ENCODE measurements around the gene RTEL1.
"Not testable (repeated sequence)": the region's sequence is repeated elsewhere in the genome, so short reads cannot be mapped to it uniquely, and the experiment has no call there.

Gene RTEL1

GRCh38 chr20:63651942-63652191 is 6.2 kb upstream of the RTEL1 start:
- no peak for DNase-seq
- TF ChIP-seq GATA1 (IDR thresholded peaks at IDR 0.05; ENCODE audit: low read depth, low read length) (no peak), POLR2A (IDR thresholded peaks at IDR 0.05; ENCODE audit: low read length) (no peak)

DNA sequence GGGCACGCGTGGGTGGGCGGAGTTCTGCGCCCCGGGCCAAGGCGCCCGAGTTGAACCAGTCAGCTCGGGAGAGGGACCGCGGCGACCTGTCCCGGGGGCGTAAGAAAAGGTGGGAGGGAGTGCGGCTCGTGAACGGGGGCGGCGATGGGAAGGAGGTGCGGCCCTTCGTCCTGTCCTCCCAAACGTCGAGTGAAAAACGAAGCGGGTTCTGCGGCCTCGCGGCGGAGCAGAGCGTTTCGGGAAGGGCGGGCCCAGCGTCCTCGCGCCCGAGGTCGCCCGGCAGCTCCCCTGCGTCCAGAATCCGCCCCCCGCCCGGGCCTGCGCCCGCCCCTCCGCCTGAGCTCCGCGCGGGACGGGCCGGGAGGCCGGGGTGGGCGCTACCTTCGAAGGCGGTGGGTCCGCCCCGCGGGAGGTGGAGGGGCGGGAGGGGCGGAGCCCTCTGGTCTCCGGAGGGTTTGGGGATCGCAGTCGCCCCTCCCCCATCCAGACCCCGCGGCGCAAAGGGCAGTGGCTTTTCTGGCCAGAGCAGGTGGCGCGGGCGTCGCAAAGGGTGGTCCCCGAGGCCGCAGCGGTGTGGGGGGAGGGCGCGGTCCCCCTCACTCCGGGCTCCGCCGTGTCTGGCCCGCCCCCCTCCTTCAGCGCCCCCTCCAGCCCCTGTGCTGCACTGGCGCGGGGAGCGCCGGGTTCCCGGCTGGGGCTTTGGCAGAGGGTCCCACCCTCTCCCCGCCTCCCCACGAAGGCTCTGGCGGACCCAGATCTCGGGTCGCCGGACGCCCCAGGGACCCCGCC is 5.7 kb upstream of the RTEL1 start:
- peak in 1 of 2 experiments; percentile 20 for DNase-seq
- TF ChIP-seq GATA1 (IDR thresholded peaks at IDR 0.05; ENCODE audit: low read depth, low read length), result no peak

DNA sequence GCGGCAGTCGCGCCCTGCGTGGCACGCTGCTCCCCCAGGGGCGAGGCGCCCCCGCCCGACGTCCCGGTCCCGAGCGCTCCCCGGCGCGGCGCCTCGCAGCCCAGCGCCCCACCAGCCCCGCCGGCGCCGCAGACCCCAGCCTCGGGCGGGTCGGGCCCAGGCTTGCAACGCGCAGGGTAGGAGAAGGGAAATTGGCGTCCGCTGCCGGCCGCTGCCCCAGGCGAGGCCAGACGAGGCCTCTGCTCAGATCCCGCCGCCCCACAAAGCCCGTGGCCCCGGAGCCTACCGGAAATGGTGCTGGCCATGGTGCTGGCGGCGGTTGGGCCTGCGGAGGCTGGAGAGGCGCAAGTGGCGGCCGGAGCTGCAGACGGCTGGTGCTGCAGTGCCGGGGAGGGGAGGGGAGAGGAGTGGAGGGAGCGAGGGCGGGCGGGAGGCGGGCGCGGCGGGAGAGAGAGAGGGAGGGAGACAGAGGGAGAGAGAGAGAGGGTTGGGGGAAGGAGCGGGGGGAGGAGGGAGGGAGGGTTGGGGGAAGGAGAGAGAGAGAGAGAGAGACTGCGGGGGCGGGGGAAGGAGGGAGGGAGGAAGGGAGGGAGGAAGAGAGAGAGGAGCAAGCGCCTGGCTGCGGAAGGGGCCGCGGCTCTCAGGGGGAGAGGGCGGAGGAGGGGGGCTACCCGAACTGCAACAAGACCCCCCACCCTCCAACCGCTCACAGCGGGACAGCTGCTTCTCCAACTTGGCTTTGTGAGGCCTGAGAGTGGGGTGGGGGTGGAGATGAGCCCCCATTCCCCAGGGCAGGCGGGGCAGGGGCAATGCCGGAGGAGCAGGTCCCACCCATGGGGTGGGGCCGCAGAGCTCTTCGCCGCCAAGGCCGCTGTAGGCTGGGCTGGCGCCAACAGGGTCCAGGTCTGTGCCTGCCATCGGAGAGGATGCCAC is 4.8 kb upstream of the RTEL1 start, which contains the start of gene STMN3:
STMN3 (minus strand) TSS at position 384 of the 933 bp plus-strand sequence; CDS start at position 305, 79 bp downstream.
- DNase-seq, result peak; percentile 83 to 88
- no peak for TF ChIP-seq POLR2A (IDR thresholded peaks at IDR 0.05; ENCODE audit: low read length)
- no peak for TF ChIP-seq GATA1 (IDR thresholded peaks at IDR 0.05; ENCODE audit: low read depth, low read length)

GRCh38 chr20:63653974-63654668 is 4.0 kb upstream of the RTEL1 start:
- no peak for DNase-seq
- TF ChIP-seq POLR2A (IDR thresholded peaks at IDR 0.05; ENCODE audit: low read length) (no peak), GATA1 (IDR thresholded peaks at IDR 0.05; ENCODE audit: low read depth, low read length) (no peak)

- TF ChIP-seq POLR2A (IDR thresholded peaks at IDR 0.05; ENCODE audit: low read length) (no peak), GATA1 (IDR thresholded peaks at IDR 0.05; ENCODE audit: low read depth, low read length) (no peak)
- no peak for DNase-seq
Observed at GRCh38 chr20:63655249-63655648, 2.9 kb upstream of the RTEL1 start.

DNA sequence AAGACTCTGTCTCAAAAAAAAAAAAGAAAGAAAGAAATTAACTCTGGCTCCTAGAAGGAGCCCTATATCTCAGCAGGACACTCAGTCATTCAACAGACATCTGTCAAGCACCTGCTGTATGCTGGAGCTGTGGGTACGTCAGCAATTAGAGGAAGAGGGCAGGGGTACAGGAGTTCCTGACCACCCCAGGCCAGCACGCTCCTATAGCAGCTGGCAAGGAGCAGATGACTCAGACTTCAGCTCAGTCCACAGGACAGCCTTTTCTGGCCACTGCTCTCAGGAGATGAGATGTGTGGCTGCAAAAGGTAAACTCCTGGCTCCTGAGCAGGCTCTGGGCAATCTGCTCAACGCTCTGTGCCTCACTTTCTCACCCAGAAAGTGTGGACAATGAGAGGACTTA is 1.7 kb upstream of the RTEL1 start:
- no peak for DNase-seq

GRCh38 chr20:63657260-63657936 is 714 bp upstream of the RTEL1 start:
- no peak for TF ChIP-seq POLR2A (IDR thresholded peaks at IDR 0.05; ENCODE audit: low read length)
- TF ChIP-seq GATA1 (IDR thresholded peaks at IDR 0.05; ENCODE audit: low read depth, low read length), result no peak
- peak in 1 of 2 experiments; percentile 61 for DNase-seq

More for the DNA sequence above, 1.7 kb upstream of the RTEL1 start:
- TF ChIP-seq POLR2A (IDR thresholded peaks at IDR 0.05; ENCODE audit: low read length), result no peak

- peak; percentile 67 to 69 for DNase-seq
Observed at GRCh38 chr20:63658749-63659187, 656 bp downstream of the RTEL1 start.

GRCh38 chr20:63659370-63659769 is 1.3 kb downstream of the RTEL1 start:
- TF ChIP-seq GATA1 (IDR thresholded peaks at IDR 0.05; ENCODE audit: low read depth, low read length), result no peak
- no peak for TF ChIP-seq POLR2A (IDR thresholded peaks at IDR 0.05; ENCODE audit: low read length)
- DNase-seq, result no peak

More at GRCh38 chr20:63658749-63659187, 656 bp downstream of the RTEL1 start:
- no peak for TF ChIP-seq GATA1 (IDR thresholded peaks at IDR 0.05; ENCODE audit: low read depth, low read length)
- no peak for TF ChIP-seq POLR2A (IDR thresholded peaks at IDR 0.05; ENCODE audit: low read length)

GRCh38 chr20:63660174-63660573 is 2.1 kb downstream of the RTEL1 start:
- DNase-seq, result not testable (repeated sequence)

GRCh38 chr20:63660622-63661021 is 2.5 kb downstream of the RTEL1 start:
- DNase-seq, result no peak
- TF ChIP-seq GATA1 (IDR thresholded peaks at IDR 0.05; ENCODE audit: low read depth, low read length) (no peak), POLR2A (IDR thresholded peaks at IDR 0.05; ENCODE audit: low read length) (no peak)

GRCh38 chr20:63661108-63661507 is 3.0 kb downstream of the RTEL1 start:
- TF ChIP-seq POLR2A (IDR thresholded peaks at IDR 0.05; ENCODE audit: low read length) (no peak), GATA1 (IDR thresholded peaks at IDR 0.05; ENCODE audit: low read depth, low read length) (no peak)

DNA sequence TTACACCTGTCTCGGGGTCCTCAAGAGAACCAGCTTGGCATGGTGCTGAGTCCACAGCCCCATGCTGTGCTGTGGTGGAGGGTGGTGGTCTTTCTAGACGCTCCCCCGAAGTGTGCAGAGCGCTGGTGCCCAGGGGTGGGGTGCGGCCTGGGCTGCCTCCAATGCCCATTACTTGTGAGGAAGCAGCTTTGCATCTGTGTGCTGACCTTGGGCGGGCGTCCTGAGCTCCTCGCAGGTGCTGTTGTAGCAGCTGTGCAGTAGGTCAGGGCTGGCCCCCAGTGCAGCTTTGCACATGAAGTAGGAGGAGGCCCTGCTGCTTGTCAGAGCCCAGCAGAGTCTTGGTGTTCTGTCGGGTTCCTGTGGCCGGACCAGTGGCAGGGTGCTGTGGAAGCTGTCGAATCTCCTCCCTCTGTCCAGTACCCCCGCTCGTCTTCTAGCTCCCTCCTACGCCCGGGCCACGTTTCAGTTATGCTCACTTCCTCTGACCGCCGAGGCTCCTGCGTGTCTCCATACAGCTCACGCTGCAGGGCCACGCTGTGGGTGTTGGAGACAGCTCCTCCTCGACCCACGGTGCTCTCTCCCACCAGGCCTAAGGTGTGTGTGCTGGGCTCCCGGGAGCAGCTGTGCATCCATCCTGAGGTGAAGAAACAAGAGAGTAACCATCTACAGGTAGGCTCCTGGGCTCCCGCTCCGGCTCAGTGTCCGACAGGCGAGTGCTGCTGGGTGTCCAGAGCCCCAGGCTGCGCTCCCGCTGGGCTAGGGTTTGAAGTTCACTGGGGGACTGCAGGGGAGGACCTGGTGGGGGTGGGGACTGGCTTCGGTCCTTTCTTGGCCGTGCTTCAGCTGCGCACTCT is 4.1 kb downstream of the RTEL1 start:
- no peak for DNase-seq

More at GRCh38 chr20:63661108-63661507, 3.0 kb downstream of the RTEL1 start:
- DNase-seq, result no peak

More for the DNA sequence above, 4.1 kb downstream of the RTEL1 start:
- TF ChIP-seq GATA1 (IDR thresholded peaks at IDR 0.05; ENCODE audit: low read depth, low read length), result no peak
- no peak for TF ChIP-seq POLR2A (IDR thresholded peaks at IDR 0.05; ENCODE audit: low read length)

Data from erythroblast (primary cell).